ENCODE measurements around the gene EGR4.

The EGR4 gene

DNA sequence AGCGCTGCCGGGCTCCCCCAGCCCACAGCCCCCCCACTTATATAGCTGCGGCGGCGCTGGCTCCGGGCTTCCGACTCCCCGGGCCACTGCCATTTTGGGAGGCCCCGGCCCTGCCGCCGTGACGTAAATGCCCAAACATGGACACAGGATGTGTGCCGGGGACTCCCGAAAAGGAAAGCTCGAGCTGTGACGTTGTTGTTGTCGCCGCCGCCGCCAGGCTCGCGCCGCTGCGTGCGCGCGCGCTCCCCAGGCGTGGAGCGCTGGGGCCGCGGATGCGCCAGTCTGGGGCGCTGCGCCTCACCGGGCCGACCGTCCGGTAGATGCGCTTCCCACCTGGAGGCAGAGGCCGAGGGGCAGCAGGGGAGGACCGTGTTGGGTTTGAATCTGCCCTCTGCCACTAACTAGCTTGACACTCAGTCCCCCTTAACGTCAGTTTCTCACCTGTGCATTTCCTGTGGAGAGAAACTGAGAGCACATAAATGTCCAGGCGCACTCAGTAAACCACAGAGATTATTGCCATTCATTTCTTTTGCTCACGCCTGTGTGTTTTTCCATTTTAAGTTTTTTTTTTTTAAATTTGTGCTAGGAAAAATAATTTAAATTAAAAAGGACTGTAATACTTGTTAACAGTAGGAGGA, at the start of gene EGR4:
Gene EGR4 (minus strand): TSS at position 15 of the 638 bp plus-strand sequence. CDS start 231 bp downstream, outside the sequence.
- peak; percentile 83 for DNase-seq (ENCODE audit: low spot score)

DNA sequence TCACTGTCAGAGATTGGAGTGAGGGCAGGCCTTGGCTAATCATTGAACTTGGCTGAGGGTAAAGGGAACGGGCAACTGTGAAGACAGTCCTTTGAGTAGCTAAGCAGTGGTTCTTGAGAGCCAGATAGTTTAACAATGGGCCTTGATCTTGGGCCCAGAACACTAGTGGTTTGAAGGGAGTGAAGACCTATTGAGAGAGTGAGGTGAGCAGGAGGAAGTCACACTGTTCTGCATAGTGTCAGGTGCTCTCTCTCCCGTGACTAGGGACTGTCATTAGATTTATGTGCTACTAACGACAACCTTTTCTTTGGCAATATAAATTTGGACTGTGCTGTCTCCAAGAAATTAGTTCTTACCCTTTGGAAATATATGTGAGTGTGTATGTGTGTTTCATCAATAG, 47.7 kb upstream of the EGR4 start:
- no peak for DNase-seq (ENCODE audit: low spot score)

DNA sequence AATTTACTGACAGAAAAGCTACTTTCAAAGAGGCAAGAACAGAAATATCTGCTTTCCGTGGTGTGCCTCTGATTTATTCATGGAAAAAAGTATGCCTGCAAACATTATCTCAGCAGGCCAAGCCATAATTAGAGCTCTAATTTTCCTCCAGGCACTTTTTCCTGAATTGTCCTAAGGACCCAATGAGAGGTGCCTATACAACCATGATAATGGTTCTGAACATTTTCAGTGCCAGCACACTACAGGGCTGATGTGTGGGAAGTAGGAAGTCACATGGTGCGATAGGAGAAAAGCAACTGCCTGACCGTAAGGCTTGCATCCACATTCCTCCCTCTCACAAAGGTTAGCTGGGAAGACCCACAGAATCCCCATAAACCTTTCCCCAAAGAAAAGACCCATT, 45.9 kb upstream of the EGR4 start:
- no peak for DNase-seq (ENCODE audit: low spot score)

DNA sequence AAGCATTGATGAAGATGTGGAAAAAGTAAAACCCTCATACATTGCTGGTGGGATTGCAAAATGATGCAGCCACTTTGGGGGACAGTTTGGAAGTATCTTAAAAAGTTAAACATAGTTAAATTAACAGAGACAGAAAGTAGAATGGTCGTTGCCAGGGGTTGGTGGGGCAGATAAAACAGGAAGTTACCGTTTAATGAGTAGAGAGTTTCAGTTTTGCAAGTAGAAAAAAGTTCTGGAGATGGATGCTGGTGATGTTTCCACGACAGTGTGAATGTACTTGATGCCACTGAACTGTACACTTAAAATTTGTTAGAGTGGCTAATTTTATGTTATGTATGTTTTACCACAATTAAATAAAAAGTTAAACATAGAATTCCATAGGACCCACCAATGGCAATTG, 44.5 kb upstream of the EGR4 start:
- no peak for DNase-seq (ENCODE audit: low spot score)

DNA sequence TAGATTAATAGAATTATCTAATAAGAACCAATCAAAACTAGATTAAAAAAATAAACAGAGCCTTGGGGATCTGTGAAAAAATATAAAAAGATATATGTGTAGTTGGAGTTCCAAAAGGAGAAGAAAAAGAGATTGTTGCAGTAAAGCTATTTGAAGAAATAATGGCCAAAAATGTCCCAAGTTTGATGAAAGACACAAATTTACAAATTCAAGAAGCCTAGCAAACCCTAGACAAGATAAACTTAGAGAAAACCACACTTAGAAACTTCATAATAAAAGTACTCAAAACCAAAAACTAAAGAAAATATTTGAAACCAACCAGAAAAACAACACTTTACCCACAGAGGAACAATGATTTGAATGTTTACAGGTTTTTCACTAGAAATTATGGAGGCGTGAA, 41.3 kb upstream of the EGR4 start:
- DNase-seq (ENCODE audit: low spot score): no peak

DNA sequence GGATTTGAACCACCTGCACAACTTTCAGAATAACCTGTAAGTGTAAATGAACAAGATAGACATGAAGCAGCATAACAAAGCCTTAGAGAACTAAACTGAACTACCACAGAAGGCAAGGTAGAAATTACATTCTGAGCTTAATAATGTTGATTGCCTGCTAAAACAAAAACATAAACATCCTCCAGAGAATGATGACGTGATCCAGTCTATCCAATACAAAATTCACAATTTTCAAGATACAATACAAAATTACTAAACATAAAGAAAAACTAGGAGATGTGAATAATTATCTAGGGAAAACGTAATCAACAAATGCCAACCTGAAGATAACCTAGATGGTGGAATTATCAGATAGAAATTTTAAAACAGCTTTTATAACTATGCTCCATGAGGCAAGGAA, 40.7 kb upstream of the EGR4 start:
- DNase-seq (ENCODE audit: low spot score): no peak

DNA sequence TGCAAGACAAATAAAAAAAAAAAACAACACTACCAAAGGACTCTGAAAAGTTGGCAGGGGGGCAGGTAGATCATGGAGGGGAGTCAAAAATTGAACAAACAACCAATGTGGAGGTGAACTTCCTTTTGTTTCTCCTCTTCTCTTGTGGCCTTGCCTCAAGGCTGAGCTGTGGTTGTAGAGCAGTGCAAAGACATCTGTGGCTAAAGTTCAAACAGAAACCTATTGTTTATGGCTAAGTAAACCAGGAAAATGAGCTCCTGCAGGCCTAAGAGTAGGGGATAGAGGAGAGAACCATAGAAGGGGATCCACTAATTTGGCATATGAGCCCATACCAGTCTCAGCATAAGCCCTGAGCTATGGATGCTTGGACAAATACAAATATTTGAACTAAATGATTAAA, 40.2 kb upstream of the EGR4 start:
- DNase-seq (ENCODE audit: low spot score): no peak

DNA sequence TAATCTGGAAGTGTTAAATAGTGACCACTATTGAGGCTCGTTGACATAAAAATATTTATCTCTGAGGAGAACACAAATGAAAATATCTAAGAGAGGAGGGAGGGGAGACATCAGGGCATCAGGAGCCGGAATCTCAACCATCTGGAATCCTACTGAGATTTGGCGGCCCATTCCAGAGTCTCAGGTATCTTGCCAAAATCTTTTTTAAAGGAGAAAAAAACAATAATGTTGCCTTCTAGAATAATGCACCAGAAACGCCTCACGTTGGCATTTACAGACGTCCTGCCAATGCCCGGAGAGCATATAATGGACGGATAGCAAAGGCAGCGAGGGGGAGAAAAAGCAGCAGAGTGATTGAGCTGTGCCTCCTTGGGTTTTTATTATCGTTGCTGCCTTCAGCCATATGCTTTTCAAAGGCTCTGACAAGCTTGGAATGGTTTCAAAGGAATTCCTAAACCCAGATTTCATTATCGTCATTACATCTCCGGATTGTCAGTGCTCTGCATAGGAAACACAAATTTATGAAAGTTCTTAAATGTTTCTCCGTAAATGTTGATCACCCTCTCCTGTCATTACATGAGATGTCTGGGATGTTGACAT, 30.9 kb upstream of the EGR4 start:
- no peak for DNase-seq (ENCODE audit: low spot score)

DNA sequence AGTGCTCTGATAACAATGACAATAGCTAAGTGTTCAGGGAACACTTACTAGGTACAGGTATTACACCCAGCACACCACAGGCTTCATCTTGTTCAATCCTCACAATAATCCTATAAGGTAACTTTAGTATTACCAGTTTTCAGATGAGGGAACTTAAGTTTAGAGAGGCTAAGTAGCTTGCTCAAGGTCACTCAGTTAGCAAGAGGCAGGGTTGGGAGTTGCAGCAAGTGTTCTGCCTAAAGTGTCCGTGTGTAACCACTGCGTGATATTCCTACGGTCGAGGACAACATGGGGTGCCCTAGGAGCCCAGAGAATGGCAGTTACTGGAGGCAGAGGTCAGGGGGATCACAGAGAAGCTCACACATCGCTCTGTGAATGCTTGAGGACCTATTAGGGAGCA, 30.2 kb upstream of the EGR4 start:
- DNase-seq (ENCODE audit: low spot score): no peak

DNA sequence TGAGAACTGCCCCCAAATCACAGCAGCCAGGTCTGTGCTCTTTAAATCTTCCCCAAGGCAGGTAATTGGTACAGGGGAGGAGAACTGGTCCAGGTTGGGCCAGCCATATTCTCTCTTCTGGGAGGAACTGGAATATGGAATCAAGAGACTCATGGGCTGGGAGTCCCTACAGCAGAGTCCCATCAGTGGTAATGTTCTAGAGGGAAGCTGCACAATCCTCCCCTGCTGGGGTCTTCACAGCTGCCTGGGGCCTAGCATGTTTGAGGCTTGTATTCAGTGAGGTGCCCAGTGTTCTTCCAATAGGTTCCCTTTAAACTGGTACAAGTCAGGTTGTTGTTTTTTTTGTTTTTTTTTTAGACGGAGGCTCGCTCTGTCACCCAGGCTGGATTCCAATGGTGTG, 21.1 kb upstream of the EGR4 start:
- DNase-seq (ENCODE audit: low spot score): no peak

DNA sequence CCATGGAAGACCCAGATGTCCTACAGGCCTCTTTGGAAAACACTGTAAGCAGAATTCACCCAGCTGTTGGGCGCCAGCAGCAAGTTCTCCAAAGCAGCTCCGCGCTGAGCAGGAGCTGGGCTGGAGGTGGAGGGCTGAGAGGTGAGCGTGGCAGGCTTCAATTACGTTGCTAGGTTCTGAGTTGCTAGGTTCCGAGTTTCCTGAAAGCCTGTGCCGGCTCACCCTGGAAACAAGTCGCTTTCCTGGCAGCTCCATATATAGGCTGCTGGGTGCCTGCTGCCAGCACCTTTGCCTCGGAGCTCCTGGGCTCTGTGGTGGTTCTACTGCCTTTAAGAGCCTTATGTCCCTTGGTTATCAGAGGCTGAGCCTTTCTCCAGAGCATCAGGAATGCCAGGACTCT, 14.4 kb upstream of the EGR4 start:
- DNase-seq (ENCODE audit: low spot score): no peak

DNA sequence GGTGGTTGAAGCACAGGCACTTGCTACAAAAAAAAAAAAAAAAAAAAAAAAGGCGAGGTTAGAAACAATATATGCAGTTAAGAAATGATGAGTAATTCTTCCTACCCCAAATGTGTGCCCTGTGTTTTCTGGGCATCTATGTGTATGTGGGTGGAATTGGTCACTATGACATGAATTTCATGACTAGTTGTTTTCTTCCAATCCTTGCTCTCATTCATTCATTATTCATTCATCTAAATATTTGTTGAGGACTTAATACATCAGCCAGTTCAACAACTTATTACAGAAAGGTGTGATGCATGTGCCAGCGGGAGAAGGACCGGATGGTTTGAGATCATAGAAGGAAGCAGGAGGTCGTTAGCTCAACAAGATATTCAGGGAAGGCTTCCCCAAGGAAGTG, 8.3 kb upstream of the EGR4 start:
- no peak for DNase-seq (ENCODE audit: low spot score)

DNA sequence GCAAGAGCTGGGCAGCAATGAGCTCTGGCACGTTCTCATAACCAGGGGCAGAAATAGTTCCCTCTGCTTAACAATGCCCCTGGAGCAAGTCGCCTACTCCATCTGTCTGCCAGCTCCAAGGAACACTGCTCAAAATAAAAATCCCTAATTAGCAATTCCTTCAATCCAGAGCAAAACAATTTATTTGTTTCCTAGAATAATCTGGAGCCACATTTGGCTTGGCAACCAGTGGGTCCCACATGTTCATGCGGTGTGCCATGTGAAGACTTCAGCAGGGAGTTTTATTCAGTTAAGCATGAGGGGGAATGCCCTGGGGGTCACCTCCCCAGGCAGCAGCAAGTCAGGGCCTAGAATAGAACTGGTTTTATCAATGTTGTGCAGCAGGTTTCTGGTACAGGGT, 7.6 kb upstream of the EGR4 start:
- DNase-seq (ENCODE audit: low spot score): no peak

DNA sequence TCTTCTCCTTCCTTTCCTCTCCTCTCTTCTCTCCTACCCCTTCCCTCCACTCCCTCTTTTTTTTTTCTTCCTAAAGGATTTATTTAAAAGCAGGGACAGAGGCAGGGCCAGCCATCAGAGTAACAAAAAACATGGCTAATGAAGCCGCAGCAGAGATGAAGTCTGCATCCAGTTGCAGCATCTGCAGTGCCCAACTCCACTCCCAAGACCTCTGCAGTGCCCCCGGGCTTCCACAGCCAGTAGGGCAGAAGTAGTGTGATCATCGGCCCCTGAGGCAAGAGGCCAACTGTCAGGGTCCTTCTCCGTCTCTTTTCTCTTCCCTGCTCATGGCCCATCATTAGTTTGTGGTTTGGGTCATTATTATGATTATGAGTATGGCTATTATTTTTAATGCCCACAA, 4.2 kb upstream of the EGR4 start:
- DNase-seq (ENCODE audit: low spot score): no peak

DNA sequence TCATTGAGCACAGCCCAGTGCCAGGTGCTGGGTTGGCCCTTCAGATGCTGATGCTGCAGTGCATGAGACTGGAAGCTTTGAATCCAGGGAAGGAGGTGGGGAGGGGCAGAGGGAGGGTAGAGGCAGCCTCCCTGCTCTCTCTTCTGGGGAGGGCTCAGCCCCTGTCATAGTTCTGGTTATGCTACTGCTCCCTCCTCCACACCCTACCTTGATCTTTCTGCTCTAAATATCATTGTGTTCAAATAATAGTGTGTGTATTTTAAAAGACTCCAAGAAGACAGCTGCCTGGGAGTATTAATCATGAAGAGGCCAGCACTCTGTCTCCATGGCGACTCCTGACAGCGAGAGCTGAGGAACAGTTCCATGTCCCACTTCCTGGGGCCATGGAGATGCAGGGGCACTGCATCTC, 3.8 kb upstream of the EGR4 start:
- no peak for DNase-seq (ENCODE audit: low spot score)

DNA sequence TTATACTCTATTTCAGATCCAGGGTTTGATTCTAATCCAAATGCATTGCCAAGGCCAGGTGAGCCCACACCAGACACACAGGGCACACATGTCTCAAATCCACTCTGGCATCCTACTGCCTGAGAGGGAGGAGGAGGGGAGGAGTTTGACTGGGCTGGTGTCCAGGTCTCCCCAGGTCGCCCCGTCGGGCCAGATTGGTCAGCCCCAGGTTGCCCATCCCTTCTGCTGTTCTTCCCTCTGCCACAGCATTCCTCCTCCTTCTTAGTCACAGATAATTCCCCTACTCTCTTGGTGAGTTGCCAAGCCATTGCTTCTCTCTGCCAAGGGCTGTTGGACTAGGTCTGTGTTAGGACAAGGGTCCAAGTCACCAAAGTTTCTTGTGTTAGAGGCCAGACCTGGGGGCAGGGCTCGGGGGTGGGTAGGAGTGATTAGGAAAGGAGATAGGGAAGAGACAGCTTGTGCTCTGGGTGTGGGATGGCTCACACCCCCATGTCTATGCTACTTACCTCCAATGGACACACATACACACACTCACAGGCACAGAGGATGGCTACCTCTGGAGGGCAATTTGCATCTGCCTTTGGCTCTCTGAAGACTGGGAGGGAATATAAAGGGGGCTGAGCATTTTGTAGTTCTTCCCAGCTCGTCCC, 2.5 kb upstream of the EGR4 start:
- DNase-seq (ENCODE audit: low spot score): no peak

DNA sequence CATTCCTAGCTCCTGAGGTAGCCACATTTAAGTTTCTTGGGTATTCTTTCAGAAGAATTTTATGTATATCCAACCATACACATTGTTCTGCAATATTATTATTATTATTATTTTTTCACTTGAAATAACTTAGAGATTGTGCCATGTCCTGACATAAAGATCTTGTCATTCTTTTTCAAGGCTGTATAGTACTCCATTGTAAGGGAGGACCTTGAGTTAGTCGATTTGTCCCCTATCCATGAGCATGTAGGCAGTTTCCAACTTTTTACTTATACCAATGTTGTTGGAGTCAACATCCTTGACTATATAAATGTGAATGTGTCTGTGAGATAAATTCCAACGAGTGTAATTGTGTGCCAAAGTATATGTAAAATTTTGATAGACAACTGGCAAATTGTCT, 891 bp upstream of the EGR4 start:
- DNase-seq (ENCODE audit: low spot score): no peak

DNA sequence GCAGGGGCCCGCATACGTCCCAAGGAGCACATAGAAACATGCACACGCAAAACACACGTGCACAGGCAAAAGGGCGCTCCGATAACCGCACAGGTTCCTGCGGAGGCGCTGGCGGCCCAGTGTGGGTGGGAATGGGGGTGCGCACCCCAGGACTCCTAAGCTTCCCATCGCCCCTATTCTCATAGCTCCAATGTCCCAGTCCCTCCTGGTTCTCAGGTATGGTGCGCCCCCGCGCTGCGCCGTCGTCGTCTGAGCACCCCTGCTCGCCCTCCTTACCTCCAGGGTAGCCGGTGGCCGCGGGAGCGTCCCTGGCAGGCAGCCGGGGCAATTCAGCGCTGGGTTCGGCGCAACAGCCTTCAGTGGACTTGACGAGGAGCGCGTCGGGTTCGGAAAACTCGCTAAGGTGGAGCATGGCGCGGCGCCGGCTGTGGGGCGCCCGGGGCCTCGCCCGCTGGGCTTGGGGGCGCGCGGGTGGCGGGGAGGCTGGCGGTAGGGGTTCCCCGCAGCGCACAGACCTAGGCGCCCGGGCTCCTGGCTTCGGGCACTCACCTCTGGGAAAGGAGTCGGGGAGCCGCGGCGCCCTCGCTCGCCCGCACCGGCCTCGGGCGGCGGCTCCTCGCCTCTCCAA, 328 bp downstream of the EGR4 start:
- DNase-seq (ENCODE audit: low spot score): no peak

DNA sequence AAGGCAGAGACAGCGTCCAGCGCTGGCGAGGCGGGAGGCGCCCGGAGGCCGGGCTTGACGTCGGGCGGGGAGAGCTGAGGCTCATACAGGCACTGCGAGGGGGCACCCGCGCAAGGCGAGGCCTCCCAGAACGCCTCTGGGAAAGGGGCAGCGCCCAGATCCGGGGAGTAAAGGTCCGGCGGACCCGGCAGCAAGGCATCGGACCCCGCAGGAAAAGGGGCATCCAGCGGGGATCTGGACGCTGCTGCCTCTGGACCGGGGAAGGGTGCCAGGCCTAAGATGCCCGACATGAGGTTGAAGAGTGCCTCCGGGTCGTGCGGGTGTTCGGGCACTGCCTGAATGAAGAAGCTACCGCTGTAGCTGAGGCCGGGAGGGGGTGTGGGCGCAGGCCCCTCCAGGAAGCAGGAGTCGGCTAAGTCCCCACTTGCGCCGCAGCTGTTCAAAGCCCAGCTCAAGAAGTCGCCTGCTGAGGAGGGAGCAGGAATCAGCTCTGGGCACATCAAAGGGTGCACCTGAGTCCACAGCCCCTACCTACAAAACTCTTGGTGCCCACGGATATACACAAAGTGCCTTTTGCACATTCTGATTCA, 937 bp downstream of the EGR4 start:
- no peak for DNase-seq (ENCODE audit: low spot score)

DNA sequence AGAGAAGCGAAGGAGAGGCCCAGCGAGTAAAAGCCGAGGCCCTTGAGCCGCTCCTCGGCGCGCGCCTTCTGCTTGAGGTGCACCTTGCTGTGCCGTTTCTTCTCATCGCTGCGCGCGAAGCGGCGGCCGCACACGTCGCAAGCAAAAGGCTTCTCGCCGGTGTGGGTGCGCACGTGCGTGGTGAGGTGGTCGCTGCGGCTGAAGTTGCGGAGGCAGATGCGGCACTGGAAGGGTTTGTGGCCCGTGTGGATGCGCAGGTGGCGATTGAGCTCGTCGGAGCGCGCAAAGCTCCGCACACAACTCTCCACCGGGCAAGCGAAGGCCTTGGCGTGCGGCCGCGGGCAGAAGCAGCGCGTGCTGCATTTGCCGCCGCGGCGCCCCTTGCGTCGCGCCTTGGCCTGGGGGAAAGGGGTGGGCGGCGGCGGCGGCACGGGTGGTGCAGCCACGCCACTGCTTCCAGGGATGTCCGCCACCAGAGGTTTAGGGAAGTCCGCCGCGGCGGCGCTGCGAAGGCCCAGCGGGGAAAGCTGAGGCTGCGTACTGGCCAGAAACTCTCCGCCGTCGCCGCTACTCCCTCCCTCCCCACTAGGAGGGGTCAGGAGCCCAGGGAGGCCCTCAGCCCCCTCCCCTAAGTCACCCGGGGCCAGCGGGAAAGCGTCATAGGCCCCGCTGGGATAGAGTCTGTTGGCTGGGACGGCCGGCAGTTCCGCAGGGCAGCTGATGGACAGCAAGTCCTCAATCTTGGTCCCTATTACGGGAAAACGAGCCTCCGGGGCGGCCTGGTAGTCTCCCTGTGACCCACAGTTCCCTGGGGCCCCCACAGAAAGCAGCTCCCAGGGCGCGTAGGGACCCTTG, 1.7 kb downstream of the EGR4 start:
- no peak for DNase-seq (ENCODE audit: low spot score)

DNA sequence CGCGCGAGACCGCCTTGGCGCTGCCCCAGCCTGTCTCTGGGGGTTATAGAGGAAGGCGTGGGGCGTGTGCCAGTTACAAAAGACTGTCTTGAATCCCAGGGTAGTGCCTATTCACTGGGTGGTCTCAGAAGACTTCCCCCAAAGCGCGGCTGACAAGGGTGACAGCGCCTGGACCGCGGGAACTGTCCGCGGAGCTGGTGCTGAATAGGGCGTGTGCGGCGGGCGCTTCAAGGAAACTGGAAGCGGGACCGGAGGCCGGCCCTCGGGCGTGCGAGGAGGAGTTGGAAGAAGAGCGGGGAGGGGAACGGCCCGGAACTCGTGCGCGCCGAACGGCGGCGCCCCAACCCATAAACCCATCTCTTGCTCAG, 2.3 kb downstream of the EGR4 start:
- peak; percentile 36 for DNase-seq (ENCODE audit: low spot score)
